NCI-H1092 treated with DMSO at 0.1 percent for 48 hours (cell line): ENCODE measurements around the gene UQCRC2.
"Not testable (repeated sequence)": the region's sequence is repeated elsewhere in the genome, so short reads cannot be mapped to it uniquely, and the experiment has no call there.

ENCODE experiments used
- DNase-seq: peaks from one replicate; lab custom pipeline; 2025; lab: John Stamatoyannopoulos, UW

UQCRC2 gene

GRCh38 chr16:22010902-22011301 is 57.7 kb downstream of the UQCRC2 start:
- DNase-seq, result no peak

DNA sequence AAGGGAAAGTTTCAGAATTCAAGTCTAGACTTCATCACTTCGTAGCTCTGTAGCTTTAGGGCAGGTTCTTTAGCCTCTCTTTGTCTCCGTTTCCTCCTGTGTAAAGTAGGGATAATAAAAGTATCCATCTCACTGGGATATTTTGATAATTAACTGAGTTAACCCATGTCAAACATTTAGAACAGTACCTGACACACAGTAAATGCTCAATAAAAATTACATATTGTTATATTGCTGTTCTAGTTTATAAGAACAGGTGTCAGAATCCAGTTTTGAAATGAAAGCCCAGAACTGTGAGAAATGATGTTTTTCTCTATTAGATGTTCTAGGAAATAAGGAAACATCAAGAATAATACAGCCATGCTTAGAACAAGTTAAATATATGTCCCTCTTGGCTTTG is 59.1 kb downstream of the UQCRC2 start:
- no peak for DNase-seq

- no peak for DNase-seq
Measured at GRCh38 chr16:22013486-22013885, 60.3 kb downstream of the UQCRC2 start.

GRCh38 chr16:22014271-22014873 is 61.2 kb downstream of the UQCRC2 start:
- no peak for DNase-seq

- DNase-seq, result no peak
Measured at GRCh38 chr16:22016927-22017326, 63.8 kb downstream of the UQCRC2 start.

DNA sequence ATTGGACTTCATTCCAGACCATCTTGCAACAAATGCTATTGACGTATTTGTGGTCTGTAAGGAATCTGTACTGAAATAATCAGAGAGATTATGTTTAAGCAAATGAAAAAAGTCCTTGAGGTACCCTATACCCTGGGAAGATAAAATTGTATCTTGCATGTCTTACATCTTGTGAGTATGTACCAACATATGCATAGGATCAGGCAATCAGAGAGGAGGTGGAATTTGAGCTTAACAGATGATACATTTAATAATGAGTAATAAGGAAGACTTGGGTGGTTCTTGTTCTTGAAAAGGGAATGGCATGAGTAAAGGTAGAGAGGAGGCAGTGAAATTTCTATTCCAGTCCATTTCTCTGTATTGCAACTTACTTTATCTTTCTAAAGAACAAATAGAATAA is 65.4 kb downstream of the UQCRC2 start:
- DNase-seq, result no peak

DNA sequence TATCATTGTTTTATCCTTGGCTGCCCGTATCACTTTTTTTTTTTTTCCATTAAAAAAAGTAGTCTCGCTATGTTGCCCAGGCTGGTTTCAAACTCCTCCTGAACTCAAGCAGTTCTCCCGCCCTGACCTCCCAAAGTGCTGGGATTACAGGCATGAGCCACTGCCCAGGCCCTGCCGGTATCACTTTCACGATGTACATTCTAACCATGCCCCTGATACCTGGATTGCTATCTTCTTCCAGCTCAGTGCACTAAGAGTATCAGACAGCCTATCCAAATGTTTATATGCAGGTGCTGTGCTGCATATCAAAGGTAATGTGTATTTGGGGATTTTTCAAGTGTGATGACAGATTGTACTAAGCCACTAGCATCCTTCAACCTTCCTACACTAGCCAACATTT is 69.0 kb downstream of the UQCRC2 start:
- DNase-seq, result no peak

DNA sequence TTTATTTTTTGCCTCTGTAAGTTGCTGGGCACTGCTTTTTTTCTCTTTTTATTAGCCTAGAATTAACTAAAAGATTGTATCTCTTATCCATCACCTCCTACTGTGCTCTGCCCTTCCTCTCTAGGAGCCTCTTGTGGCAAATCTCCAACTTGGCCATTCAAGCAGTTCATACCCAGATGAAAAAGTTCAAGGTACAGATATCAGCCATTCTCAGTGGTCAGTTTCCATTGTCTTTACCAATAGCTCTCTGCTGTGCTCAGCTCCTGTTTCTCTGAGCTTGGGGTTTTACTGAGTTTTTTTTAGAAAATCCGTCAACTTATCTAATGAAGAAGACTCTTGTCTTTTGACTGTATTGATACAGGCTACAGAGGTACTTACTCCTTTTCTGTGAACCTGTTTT is 70.3 kb downstream of the UQCRC2 start:
- DNase-seq, result no peak

DNA sequence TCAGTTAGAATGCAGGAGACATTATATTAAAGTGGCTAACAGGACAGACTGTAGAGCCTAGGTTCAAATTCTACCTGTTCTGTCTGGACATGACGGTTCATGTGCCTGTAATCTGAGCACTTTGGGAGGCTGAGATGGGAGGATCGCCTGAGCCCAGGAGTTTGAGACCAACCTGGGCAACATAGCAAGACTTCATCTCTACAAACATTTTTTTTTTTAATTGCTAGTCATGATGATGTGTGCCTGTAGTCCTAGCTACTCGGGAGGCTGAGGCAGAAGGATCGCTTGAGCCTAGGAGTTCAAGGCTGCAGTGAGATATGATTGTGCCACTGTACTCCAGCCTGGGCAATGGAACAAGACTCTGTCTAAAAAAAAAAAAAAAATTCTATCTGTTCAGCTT is 71.6 kb downstream of the UQCRC2 start:
- DNase-seq, result not testable (repeated sequence)

GRCh38 chr16:22027633-22028032 is 74.5 kb downstream of the UQCRC2 start:
- DNase-seq, result no peak

DNA sequence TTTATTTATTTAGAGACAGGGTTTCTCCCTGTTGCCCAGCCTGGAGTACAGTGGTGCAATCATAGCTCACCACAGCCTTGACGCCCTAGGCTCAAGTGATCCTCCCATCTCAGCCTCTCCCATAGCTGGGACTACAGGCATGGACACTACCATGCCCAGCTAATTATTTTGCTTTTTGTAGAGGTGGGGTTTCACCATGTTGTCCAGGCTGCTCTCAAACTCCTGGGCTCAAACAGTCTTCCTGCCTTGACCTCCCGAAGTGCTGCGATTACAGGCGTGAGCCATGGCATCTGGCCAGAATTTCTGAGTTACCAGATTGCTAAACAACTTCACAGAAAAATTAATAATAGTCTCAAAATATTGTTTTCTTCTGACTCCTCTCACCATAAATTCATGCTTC is 76.5 kb downstream of the UQCRC2 start:
- no peak for DNase-seq

DNA sequence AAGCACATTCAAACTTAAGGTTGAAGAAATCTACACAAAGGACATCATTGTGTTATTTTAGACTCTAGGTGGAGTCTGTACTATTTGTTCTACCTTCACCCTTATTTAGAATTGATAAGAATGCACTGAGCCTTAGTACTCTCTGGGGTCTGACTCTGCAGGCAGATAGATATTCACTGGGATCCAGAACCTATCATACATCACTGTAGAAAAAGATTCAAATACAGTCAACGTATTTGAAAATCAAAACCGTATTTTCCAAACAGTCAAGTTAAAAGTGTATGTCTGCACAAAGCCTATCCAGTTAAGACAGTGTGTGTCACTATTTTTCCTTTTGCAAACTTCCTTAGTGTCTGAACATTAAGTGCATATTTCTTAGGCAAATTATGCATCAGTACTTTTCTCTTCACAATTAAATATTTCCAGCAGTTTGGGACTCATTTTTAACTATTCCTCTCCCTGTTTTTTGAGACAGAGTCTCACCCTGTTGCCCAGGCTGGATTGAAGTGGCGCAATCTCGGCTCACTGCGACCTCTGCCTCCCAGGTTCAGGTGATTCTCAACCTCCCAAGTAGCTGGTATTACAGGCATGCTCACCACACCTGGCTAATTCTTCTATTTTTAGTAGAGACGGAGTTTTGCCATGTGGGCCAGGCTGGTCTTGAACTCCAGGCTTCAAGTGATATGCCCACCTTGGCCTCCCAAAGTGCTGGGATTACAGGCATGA is 77.1 kb downstream of the UQCRC2 start:
- no peak for DNase-seq

- DNase-seq, result no peak
Measured at GRCh38 chr16:22031483-22032083, 78.4 kb downstream of the UQCRC2 start.
